NCI-H2081 treated with DMSO at 0.1 percent for 48 hours (cell line): ENCODE data around the gene HOXB6.

Experiments used
- DNase-seq: peaks from one replicate; lab custom pipeline; 2025; lab: John Stamatoyannopoulos, UW

Gene HOXB6

DNA sequence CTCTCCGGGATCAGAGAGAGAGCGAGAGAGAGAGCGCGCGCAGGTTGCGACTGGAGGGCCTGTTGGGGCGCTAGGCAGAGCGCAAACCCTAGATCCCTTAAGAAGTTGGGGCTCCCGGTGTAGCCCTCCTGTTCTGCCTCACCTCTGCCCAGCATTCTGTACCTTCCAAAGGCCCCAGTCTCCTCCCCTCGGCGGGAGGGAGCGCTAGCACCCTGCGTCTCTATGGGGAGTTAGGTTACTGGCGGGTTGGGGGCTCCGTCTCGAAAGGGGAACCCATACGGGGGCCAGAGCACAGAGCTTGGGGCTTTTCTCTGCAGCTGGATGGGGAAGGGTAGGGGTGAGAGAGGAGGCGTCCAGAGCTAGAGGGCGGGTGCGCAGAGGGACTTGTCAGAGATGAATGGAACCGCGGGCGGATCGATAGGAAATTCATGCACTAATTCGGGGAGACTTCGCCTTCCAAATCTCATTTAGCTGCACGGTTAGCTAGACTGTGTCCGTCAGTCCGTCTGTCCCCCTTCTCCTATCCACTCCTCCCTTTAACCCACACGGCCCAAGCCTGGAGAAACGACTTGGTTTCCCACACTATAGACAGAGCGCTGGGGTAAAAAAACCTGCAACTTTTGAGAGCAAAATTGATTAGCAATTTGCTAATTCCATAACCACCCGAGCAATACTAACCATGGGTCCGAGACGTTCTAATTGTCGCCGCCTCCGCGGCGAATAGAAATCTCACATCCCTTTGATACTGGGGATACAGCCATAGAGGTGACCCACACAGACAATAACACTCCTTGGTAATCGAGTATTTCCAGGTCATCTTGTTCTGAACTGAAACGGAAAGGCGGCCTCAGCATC, 25.9 kb downstream of the HOXB6 start:
- DNase-seq: no peak

DNA sequence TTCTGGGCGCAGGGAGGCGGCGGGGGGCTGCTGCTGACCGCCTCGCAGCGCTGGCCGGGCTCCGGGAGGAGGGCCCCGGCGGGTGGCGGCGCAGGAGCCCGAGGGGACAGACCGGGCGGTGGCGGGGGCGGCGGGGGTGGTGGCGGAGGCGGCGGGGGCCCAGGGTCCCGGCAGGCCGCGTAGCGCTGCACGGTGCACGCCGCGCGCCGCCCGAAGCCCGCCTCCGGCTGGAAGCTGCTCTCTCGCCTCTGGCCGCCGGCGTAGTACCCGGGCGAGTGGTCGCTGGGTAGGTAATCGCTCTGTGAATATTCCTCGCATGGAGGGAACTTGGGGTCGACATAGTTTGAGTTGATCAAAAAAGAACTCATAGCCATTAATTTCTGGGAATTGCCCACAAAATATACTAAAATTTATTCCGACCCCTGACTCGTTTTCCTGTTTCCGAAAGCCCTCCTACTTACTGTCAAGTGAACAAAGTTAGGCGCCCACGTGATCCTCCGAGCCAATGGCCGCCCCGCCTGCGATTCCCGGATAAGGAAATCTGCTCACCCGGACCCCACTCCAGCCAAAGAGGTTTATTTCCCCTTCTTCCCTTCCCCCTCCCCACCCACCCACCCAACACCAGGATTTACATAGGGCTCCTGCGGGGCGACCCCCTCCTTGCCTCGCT, 26.7 kb downstream of the HOXB6 start, which contains the start of gene HOXB4:
TSS of gene HOXB4 (minus strand) at position 405 of the 670 bp plus-strand sequence. CDS start at position 374, 31 bp downstream.
- DNase-seq: peak; percentile 80

DNA sequence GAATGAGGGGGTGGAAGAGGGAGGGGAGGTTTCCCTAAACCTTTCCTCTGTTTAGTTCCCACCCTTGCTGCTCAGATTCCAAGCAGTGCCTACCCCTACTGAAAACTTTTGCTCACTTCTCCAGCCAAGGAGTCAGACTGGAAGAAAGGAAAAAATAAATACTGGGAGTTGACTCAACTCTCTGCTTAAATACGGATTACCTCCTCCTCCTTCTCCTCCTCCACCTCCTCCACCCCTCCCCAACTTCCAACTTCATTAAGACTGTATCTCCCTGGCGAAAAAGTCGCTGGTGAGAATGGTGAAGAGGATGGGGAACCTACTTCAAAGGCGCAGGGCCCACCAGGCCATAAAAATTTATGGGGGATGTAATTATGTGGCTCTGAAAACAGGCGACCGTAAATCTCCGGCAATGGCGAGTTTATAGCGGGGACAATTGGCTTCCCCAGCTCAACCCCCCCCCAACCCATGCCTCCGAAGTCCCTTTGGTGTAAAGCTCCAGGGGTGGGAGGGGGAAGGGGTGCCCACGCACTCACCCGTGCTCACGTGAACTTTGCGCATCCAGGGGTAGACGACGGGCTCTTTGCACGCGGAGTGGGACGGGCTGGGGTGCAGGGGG, 27.3 kb downstream of the HOXB6 start:
- no peak for DNase-seq

DNA sequence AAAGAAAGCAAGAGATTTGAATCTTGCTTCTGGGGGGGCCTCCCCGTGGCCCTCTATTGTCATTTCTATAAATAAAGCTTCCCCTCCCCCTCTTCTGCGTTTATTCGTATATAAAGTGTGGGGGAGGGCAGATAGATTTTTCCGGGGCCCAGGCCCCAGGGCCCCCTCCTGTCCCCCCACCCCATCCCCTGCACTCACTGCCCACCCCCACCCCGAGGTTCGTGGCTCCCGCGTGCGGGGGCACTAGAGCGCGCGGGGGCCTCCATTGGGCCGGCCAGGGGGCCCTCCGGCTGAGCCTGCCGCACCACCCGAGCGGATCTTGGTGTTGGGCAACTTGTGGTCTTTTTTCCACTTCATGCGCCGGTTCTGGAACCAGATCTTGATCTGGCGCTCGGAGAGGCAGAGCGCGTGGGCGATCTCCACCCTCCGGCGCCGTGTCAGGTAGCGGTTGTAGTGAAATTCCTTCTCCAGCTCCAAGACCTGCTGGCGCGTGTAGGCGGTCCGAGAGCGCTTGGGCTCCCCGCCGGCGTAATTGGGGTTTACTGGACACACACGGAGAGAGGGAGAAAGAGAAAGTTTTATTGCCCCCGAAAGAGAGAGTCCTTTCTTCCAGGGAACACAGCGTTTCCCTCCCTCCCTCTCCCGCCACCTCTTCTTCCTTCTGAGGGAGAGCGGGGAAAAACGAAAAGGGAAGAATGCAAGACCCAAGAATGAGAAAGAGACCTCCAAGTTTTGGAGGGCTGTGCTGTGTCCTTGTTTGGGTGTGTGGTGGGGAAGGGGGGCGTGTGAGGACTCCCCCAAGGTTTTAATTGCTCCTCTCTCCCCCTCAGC, 28.1 kb downstream of the HOXB6 start:
- no peak for DNase-seq

DNA sequence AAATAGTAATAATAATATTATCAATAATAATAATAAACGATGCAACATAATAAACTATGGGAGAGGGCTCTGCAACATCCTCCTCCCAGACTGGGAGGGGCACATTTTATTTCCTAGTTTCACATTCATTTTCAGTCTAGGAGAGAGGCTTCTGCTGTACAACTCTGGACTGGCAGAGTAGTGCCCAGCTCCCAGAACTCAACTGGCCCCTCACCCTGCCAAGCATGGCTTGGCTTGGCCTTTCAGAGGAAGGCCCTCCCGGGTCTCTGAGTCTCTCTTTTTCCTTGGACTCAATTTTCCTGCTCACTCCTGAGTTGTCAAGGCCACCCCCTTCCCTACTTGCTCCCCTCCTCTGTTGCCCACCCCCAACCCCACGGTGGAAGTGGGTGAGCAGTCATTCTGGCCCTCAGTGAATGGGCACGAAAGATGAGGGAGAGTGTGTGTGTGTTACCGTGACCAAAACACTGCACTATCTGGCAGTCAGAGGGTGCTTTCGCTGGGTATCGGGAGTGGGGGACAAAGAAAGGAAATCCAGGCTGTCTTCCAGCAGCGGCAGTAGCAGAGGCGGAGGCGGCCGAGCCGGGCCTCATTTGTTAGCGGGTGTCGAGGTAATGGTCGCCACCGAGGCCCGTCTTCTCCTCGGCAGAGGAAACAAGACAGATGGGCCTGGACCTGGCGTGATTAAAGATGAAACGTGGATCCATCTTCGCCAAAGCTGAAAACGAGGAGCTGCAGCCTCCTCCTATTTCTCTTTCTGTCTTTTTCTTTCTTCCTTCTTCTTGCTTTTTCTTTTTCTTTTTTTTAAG, 28.9 kb downstream of the HOXB6 start:
- no peak for DNase-seq

DNA sequence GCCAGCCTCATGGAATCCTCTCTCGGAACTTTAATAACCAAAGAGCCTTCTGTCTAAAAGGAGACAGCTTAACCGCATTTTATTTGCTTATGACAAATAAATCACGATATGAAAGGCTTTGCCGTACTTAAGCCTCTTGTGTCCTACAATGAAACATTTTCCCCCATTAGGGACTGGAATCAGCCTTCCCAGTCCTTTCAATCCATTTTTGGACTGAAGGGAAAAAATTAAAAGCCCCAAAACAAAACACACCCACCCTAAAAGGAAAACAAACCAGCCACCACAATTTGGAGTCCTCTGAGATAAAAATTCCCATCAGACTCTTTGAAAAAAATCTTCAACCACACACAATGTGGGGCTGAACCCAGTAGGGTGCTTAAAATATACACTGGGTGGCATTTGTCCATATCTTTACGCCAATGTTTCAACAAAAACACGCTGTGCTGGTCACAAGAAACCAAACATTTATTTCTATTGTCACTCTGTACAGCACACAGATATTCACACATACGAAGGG, 29.7 kb downstream of the HOXB6 start:
- peak; percentile 46 for DNase-seq

DNA sequence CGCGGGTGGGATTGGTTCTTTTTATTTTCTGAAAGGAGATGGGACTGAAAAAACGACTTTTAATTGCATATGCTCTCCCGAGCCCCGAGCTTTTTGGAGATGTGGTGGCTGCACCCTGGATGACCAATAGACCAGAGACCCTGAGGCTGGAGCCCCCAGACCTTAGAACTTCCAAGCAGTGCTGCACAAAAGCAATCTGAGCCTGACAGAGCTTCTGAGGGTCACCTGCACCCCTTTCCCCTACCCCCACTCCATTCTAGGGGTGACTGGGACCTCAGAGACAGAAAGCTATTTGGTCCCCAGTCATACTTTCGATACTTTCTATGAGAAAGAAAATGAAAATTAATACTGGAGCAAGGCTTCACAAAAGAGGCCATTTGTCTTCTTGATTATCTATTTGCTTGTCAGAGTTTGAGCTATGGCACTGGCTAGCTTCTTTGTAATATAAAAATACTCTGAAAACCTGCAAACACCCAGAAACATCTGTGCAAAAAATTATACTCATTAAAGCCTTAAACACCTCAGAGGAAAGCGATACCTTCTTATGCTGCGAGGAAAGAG, 30.2 kb downstream of the HOXB6 start:
- DNase-seq: no peak

DNA sequence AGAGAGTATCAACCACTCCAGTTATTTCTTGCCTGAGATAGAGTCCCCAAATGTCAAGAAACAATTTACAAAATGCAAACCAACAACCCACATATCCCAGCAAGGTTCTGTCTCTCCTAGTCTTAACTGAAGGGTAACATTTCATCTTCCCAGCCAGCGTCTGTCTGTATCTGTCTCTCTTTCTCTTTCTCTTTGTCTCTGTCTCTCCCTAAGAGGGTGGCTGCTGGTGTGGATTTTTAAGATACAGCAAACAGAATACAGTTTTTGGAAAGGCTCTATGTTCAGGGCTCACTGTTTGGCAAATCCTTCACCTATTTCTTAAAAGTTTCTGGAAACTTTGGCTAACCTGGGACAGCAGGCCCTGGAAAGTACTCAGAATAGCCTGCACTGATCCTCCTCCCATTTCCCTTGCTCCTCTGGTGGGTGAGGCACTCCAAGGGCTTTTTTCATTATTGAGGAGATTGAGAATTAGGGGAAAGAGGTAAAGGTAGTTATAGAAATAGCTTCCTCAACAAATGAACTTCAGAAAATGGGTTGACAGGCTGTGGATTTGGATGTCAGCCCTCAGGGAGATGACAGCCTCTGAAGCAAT, 32.9 kb downstream of the HOXB6 start:
- DNase-seq: no peak

DNA sequence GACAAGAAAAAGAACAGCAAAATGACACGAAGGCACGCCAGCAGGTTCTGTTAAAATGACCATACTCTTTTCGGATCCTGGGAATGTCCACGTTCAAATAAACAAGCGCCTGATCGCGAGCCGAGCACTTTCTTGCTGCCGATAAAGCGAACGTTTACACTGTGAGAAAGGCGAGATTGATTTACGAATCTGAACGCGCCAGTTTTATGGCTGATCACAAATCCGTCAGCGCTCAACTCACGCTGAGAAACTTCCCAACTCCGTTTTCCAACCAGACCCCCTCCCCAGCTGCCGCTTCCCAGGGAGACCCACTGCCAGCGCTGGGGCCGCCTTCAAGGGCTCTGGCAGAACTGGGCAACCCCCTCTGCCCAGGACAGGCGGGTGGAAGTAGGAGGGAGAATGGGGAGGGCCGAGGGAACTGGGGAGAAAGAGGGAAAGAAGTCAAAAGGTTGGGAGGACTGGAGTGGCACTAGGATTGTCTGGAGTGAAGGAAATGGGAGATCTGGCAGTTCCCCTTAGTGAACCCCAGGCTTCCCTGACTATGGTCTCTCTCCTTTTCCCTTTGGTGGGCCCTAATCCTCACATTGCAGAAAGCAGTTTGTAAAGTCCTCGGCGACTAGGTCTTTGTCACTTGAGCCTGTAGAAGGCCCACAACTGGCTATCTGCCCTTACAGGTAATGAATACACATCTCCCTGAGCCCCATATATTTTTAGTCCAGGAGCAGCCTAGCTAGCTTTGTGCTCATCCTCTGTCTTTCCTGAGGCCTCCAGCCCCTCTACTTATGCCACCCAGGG, 33.6 kb downstream of the HOXB6 start:
- no peak for DNase-seq

DNA sequence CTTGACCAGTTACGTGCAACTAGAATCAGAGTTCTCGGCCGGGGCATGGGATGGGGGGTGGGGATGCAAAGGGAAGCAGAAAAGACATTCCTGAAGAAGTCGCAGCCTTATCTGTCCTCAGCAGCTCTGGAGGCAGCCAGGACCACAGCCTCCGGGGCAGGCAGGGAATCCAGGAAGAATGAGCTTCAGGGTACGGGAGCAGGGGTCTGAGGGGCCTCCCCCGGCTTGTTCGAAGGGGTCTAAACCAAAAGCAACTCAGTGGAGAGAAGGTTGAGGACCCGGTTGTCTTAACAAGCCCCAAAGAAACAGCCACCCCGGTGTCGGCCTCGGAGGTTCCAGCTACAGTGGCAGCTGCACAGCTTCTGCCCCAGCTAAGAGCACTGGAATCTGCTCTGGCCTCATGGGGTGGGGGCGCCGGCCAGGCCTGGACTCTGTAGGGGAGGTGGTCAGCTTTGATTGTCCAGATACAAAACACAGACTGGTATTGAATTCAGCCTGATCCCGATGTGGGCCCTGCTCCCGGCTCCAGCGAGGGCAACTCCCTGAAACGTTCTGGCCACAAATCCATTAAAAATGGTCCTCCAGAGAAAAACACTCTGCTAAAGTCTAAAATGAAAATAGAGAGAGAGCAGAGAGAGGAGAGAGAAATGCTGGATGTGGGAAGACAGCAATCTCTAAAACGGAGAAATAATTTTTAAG, 34.3 kb downstream of the HOXB6 start:
- DNase-seq: no peak

DNA sequence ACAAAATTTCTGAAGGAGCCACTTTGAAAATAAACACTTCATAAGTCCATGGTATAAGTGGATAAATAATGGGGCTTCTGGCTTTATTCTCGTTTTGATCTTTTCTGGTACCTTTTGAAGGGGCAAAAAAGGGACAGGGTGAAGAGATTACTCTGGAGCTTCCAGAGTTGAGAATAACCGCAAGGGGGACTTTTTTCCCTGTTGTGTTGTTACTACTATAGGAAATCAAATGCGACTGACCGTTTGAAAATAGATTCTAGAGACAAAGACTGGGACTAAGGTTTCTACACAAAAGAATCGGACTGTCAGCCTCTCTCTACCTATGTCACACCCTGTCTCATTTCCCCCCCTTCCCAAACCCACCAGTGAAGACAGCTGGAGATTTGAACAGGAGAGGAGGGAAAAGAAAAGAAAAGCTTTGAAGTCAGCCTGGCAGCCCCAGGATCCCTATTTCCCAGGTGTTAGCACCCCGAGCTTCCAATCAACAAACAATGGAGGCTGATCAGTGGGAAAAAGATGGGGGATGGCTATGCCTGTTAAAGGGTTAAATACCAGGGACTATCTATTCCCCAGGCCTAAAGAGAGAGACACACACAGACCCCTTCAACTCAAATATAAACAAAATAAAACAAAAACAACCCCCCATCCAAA, 35.0 kb downstream of the HOXB6 start:
- no peak for DNase-seq

DNA sequence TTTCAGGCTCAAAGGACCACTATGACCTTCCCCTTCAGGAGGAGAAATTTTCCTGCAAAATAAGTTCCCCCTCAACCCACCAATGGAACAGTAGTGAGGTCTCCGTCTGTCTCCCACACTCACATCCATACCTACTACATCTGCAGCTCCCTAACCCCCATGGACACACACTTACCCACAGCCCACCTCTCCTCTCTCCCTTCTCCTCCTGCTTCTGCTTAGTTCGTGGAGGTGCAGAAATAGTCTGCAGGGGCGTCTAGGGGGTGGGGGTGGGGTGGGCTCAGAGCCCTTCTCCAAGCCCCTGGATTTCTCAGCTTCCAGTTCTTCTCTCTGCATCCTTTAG, 35.6 kb downstream of the HOXB6 start:
- DNase-seq: no peak

DNA sequence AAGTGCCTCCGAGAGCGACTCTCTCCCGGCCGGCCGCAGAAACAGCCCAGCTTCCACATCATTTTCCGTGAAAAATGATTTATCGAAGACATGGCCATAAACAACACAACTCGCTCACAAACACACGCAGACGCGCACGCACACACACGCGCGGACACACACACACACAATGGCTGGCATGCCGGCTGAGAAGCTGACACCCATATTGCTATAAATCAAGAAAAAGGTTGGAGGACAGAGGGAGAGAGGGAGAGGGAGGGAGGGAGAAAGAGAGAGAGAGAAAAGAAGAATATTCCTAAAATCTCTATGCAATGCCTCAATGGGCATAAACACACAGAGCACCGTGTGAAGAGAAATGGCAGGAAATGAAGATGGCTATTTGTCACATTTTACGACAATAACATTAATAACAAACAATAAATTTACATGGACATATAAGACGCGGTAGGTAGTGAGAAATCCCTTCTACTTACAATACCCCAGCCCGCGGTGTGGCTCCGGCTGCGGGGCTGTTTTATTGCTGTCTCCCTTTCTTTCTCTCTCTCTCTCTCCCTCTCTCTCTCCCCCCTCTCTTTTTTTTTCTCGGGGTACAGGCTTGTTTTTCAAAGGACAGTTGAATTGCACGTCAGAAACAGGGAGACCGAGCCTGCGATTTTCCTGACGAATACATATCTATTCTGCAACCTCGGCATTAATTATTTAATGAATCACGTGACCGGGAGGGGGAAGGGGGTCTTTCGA, 36.1 kb downstream of the HOXB6 start:
- DNase-seq: no peak

DNA sequence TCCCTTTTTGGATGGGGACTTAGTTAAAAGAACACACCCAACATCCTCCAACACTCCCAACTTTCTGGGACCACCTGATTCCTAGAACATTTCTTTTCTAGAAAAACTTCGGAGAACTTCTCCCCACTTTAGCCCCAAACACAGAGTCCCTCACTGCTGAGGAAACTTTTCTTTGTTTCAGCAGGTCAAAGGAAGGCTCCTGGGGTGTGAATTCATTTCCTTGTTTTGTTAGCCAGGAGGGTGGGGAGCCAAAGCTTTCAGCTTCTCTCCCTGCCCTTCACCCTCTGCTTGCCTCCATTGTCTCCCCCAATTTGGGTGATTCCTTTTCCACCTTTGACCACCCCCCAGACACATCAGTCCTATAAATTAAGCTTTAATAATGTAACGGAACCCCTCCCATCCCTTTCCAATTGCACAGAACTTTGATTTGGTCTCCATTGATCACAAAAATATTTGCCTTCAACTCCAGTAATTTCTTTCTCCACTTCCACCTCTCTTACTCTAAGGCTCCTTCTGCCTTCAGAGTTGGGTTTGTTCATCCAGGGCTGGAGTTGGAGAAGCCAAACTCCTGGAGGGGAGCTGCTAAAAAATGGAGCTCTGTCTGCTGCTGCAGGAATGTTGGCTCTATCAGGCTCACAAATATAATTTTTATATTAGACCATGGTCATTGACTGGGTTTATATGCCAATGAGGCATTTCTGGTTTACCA, 37.0 kb downstream of the HOXB6 start:
- DNase-seq: no peak

DNA sequence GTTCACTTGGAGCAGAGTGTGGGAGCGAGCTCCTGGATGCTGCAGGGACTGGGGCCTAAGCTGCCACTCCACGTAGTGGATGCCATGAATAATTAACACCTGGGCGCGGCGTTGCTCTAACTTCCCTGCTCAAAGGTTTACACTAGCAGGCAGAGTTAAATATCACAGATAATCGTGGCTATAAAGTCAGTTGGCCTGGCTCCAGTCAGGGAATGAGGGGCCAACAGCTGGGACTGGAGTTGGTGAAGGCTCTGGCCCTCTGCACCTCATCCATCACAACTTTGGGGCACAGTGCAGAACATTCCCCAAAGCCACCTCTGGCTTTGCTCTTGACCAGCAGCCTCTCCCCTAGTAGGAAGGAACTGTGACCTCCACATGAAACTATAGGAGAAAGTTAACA, 37.6 kb downstream of the HOXB6 start:
- no peak for DNase-seq

DNA sequence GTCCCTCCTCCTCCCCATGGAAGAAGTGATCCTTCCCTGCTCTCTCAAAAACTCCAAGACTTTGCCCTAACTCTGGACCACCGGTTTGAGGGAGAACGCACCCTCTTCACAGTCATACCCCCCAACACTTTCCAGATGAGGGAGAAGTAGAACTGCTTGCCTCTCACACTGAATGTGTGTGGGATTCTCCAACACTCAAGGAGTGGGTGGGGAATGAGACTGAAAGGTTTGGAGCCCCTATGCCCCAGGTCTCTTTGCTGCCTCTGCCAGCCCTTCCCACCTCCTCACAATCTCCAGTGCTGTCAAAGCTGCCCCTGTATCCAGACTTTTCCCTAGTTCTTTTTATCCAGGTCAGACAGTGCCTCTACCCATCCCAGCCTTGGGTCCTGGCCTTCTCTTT, 38.1 kb downstream of the HOXB6 start:
- DNase-seq: no peak
